Keratinocyte (primary cell): ENCODE measurements around the gene FAM78B. TPM values are rescaled to one million over a fixed set of nuclear protein-coding genes. Genes with fewer than 3 reads are reported as not detected.

Experiments used
- DNase-seq: peaks from one replicate; pipeline ENCODE4 v3.0.0-alpha.2; 2011; ENCODE audit warnings: low read depth, missing footprints, low spot score
- FAIRE-seq: peaks from 2 replicates; lab custom pipeline; 2011; peaks lifted over from hg19 to GRCh38; lab: Jason Lieb, UNC
- H2AFZ ChIP-seq: 2 replicates; pipeline ENCODE4 v1.6.0; 2012; ENCODE audit warnings: low read length, control low read depth, inconsistent platforms; ENCODE audit not compliant: control insufficient read depth
- H3K27ac ChIP-seq: 2 replicates; pipeline ENCODE4 v1.5.1; 2011; ENCODE audit warnings: low read length; ENCODE audit not compliant: control insufficient read depth, insufficient read depth
- H3K27me3 ChIP-seq: 3 replicates; pipeline ENCODE4 v1.6.0; 2011; ENCODE audit warnings: low read length; ENCODE audit not compliant: control insufficient read depth, insufficient read depth; ENCODE audit errors: extremely low read depth
- H3K36me3 ChIP-seq, 2 experiments: 2 replicates in 1 of 2; 3 replicates in 1 of 2; pipeline ENCODE4 v1.5.1; 2011; ENCODE audit warnings: low read length in 2 of 2, mild to moderate bottlenecking in 1 of 2; ENCODE audit not compliant: control insufficient read depth in 2 of 2, insufficient read depth in 2 of 2; ENCODE audit errors: extremely low read depth in 1 of 2
- H3K4me1 ChIP-seq: 3 replicates; pipeline ENCODE4 v1.5.1; 2011; ENCODE audit warnings: low read length; ENCODE audit not compliant: control insufficient read depth, insufficient read depth; ENCODE audit errors: extremely low read depth
- H3K4me2 ChIP-seq: 3 replicates; pipeline ENCODE4 v1.6.0; 2011; ENCODE audit warnings: low read depth, low read length; ENCODE audit not compliant: control insufficient read depth, insufficient read depth; ENCODE audit errors: extremely low read depth
- H3K4me3 ChIP-seq, 3 experiments: fragments of 200-600 bp in 1 of 3; sonication (generic) in 1 of 3; 2 replicates in 2 of 3; 3 replicates in 1 of 3; pipeline ENCODE4 v1.5.1; 2011 to 2016; ENCODE audit warnings: low read length in 3 of 3, mild to moderate bottlenecking in 3 of 3, control low read depth in 2 of 3, inconsistent platforms in 1 of 3, low read depth in 1 of 3, mixed read lengths in 1 of 3, mixed run types in 1 of 3, moderate library complexity in 1 of 3; ENCODE audit not compliant: control insufficient read depth in 2 of 3, insufficient read depth in 2 of 3; ENCODE audit errors: extremely low read depth in 1 of 3
- H3K79me2 ChIP-seq: 2 replicates; pipeline ENCODE4 v1.6.0; 2012; ENCODE audit warnings: low read length; ENCODE audit not compliant: control insufficient read depth, insufficient read depth
- H3K9ac ChIP-seq: 3 replicates; pipeline ENCODE4 v1.6.0; 2011; ENCODE audit warnings: low read length; ENCODE audit not compliant: control insufficient read depth, insufficient read depth; ENCODE audit errors: extremely low read depth
- H3K9me1 ChIP-seq: 3 replicates; pipeline ENCODE4 v1.6.0; 2011; ENCODE audit warnings: low read length; ENCODE audit not compliant: control insufficient read depth, insufficient read depth; ENCODE audit errors: extremely low read depth
- H3K9me3 ChIP-seq: 2 replicates; pipeline ENCODE4 v1.5.1; 2012; ENCODE audit warnings: low read depth, low read length; ENCODE audit not compliant: control insufficient read depth
- H4K20me1 ChIP-seq: 3 replicates; pipeline ENCODE4 v1.6.0; 2011; ENCODE audit warnings: low read length; ENCODE audit not compliant: control insufficient read depth, insufficient read depth; ENCODE audit errors: extremely low read depth
- CTCF ChIP-seq, 3 experiments: IDR thresholded peaks in 1 of 3; conservative IDR thresholded peaks in 1 of 3; optimal IDR thresholded peaks in 1 of 3; 2 replicates in 2 of 3; 3 replicates in 1 of 3; pipeline versions ENCODE3 to v1.5.1; 2011; ENCODE audit warnings: low read length in 3 of 3, mild to moderate bottlenecking in 3 of 3, moderate library complexity in 2 of 3, control low read depth in 1 of 3, inconsistent platforms in 1 of 3; ENCODE audit not compliant: insufficient read depth in 2 of 3; ENCODE audit errors: extremely low read depth in 1 of 3
- EZH2 ChIP-seq: IDR thresholded peaks from one replicate; pipeline ENCODE4 v1.6.1; 2012; ENCODE audit warnings: inconsistent platforms, mild to moderate bottlenecking, low read length, moderate library complexity
- dilution Hi-C: fragments of 300-500 bp; cut with MboI; formaldehyde crosslinking; loops from one replicate; pipeline ENCODE4 v1.7.0; 2020; ENCODE audit warnings: low sequenced_read_pairs; ENCODE audit not compliant: extremely low pct_ligation_motif_present
- polyA plus RNA-seq, 5 experiments: library from polyadenylated mRNA; depleted of rRNA in 3 of 5; stranded (reverse) in 3 of 5; stranded (forward) in 1 of 5; unstranded in 1 of 5; fragments of >200 nt; gene quantifications; 1 replicate in 1 of 5; 2 replicates in 3 of 5; 3 replicates in 1 of 5; pipeline versions ENCODE4 v1.2.1 to v1.2.3, GENCODE V29; 2011 to 2012; ENCODE audit warnings: missing spikeins in 2 of 5, low read depth in 1 of 5, low replicate concordance in 1 of 5

Gene FAM78B
- polyA plus RNA-seq, 1 donor (not counting 4 experiments of a cell fraction or from before 2014, with no cell fraction given): 0.07 TPM

GRCh38 chr1:166200743-166201142, 33.9 kb upstream of the FAM78B start:
- no peak overlapping the region for H3K9ac ChIP-seq
- FAIRE-seq: no peak
- no peaks in the 10 kb centered on the region for H3K27me3 ChIP-seq
- TF ChIP-seq EZH2 (no peak), CTCF (optimal IDR thresholded peaks at IDR 0.05 in 1 of 3, IDR thresholded peaks at IDR 0.05 in 1 of 3, conservative IDR thresholded peaks at IDR 0.05 in 1 of 3; ENCODE audit: extremely low read depth in 1 of 3, insufficient read depth in 2 of 3, low read length in 3 of 3) (no peak)
- no peak overlapping the region for H2AFZ ChIP-seq
- DNase-seq: no peak
- no peak overlapping the region for H3K27ac ChIP-seq
- dilution Hi-C loops: no loop called here
- no peaks in the 10 kb centered on the region for H3K4me1 ChIP-seq
- no peaks in the 10 kb centered on the region for H3K9me1 ChIP-seq
- H3K9me3 ChIP-seq: no peaks in the 10 kb centered on the region
- no peaks in the 10 kb centered on the region for H3K79me2 ChIP-seq
- H3K4me2 ChIP-seq: no peak overlapping the region
- H3K4me3 ChIP-seq: no peak overlapping the region
- no peaks in the 10 kb centered on the region for H3K36me3 ChIP-seq
- H4K20me1 ChIP-seq: no peaks in the 10 kb centered on the region

DNA sequence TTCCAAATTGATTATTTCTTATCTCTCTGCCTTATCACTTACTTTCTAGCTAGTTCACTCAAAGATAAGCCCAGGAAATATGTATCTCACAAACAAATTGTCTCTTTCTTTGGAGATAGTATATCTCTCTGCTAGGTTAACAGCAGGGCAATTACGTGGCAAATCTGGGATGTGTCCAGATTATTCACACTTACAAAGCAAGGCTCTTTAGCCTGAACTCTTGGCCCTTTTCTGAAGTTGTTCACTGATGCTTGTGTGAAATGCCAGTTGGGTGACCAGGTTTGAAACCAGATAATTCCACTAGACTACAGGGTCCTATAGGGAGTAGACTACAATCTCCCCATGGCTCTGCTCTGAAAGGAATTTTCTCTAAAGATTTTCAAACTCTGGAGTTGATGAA, 30.8 kb upstream of the FAM78B start:
- no peak overlapping the region for H3K27ac ChIP-seq
- no peak overlapping the region for H3K4me2 ChIP-seq
- dilution Hi-C loops: no loop called here
- H3K9me3 ChIP-seq: no peaks in the 10 kb centered on the region
- H3K9ac ChIP-seq: no peak overlapping the region
- H2AFZ ChIP-seq: no peak overlapping the region
- H3K4me3 ChIP-seq: no peak overlapping the region
- H4K20me1 ChIP-seq: no peaks in the 10 kb centered on the region
- TF ChIP-seq EZH2 (no peak), CTCF (optimal IDR thresholded peaks at IDR 0.05 in 1 of 3, IDR thresholded peaks at IDR 0.05 in 1 of 3, conservative IDR thresholded peaks at IDR 0.05 in 1 of 3; ENCODE audit: extremely low read depth in 1 of 3, insufficient read depth in 2 of 3, low read length in 3 of 3) (no peak)
- no peaks in the 10 kb centered on the region for H3K9me1 ChIP-seq
- no peaks in the 10 kb centered on the region for H3K79me2 ChIP-seq
- H3K27me3 ChIP-seq: no peaks in the 10 kb centered on the region
- FAIRE-seq: no peak
- no peaks in the 10 kb centered on the region for H3K4me1 ChIP-seq
- no peaks in the 10 kb centered on the region for H3K36me3 ChIP-seq
- DNase-seq: no peak
